ENCODE data around the gene LDB2. TPM values are rescaled to one million over a fixed set of nuclear protein-coding genes. Genes with fewer than 3 reads are reported as not detected.

LDB2 gene
- total and polyA plus RNA-seq, 2 donors (not counting 1 experiment from before 2014, with no cell fraction given), result 41.6 to 78.3 TPM

DNA sequence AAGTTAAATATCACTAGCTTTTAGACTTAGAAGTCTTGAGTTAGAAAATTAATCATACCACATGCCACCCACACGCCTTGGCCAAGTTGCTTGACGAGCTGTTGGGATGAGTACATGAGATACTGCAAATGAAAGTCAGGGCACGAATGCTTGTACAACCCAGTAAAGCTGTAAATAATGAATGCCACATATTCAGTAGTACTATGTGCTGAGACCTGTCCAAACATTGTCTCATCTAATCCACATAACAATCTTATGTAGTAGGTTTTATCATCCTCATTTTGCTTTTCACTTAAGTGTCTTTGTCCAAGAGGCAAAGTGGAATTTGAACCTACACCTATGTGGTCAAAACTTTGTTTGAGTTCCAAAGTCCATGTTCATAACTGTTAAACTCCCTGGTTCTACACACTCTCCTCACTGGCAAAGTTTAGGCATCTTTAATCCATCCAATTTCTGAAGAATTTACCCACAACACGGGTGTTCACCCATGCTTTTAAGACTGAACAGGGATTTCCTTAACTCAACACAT, 74.1 kb downstream of the LDB2 start:
- Histone ChIP-seq H2AFZ (ENCODE audit: low read length) (no peak overlapping the region), H3K4me2 (ENCODE audit: extremely low read depth, insufficient read depth, low read length) (no peak overlapping the region), H3K79me2 (ENCODE audit: control insufficient read depth, insufficient read depth, low read length) (no peaks in the 10 kb centered on the region), H3K4me3 (replicated peaks in 1 of 4; ENCODE audit: control extremely low read depth in 1 of 4, insufficient read depth in 1 of 4, low read depth in 3 of 4, low read length in 4 of 4) (no peak overlapping the region), H3K36me3 (ENCODE audit: control insufficient read depth, insufficient read depth, low read length) (no peaks in the 10 kb centered on the region), H3K27me3 (ENCODE audit: control insufficient read depth, insufficient read depth, low read length) (no peaks in the 10 kb centered on the region), H4K20me1 (ENCODE audit: control insufficient read depth, extremely low read depth, insufficient read depth, low read length) (no peaks in the 10 kb centered on the region), H3K4me1 (ENCODE audit: control insufficient read depth, extremely low read depth, insufficient read depth, low read length) (no peaks in the 10 kb centered on the region), H3K27ac (ENCODE audit: insufficient read depth, low read length) (no peak overlapping the region), H3K9me3 (ENCODE audit: control insufficient read depth, insufficient read depth, low read depth, low read length) (no peaks in the 10 kb centered on the region), H3K9ac (ENCODE audit: insufficient read depth, low read length) (no peak overlapping the region)
- TF ChIP-seq EZH2 (IDR thresholded peaks at IDR 0.05; ENCODE audit: low read length, missing control alignments), result no peak
- TF ChIP-seq, protein P1, sequence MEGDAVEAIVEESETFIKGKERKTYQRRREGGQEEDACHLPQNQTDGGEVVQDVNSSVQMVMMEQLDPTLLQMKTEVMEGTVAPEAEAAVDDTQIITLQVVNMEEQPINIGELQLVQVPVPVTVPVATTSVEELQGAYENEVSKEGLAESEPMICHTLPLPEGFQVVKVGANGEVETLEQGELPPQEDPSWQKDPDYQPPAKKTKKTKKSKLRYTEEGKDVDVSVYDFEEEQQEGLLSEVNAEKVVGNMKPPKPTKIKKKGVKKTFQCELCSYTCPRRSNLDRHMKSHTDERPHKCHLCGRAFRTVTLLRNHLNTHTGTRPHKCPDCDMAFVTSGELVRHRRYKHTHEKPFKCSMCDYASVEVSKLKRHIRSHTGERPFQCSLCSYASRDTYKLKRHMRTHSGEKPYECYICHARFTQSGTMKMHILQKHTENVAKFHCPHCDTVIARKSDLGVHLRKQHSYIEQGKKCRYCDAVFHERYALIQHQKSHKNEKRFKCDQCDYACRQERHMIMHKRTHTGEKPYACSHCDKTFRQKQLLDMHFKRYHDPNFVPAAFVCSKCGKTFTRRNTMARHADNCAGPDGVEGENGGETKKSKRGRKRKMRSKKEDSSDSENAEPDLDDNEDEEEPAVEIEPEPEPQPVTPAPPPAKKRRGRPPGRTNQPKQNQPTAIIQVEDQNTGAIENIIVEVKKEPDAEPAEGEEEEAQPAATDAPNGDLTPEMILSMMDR (conservative IDR thresholded peaks at IDR 0.05 in 1 of 2, IDR thresholded peaks at IDR 0.05 in 1 of 2; ENCODE audit: low read depth in 1 of 2, low read length in 2 of 2), result no peak
- peak in 1 of 2 donors; percentile 12 for DNase-seq (ENCODE audit: low read depth in 2 of 2)

- Histone ChIP-seq H3K9ac (ENCODE audit: insufficient read depth, low read length) (no peak overlapping the region), H2AFZ (ENCODE audit: low read length) (no peak overlapping the region), H3K79me2 (ENCODE audit: control insufficient read depth, insufficient read depth, low read length) (no peaks in the 10 kb centered on the region), H3K4me3 (replicated peaks in 1 of 4; ENCODE audit: control extremely low read depth in 1 of 4, insufficient read depth in 1 of 4, low read depth in 3 of 4, low read length in 4 of 4) (no peak overlapping the region), H3K4me2 (ENCODE audit: extremely low read depth, insufficient read depth, low read length) (no peak overlapping the region), H4K20me1 (ENCODE audit: control insufficient read depth, extremely low read depth, insufficient read depth, low read length) (no peaks in the 10 kb centered on the region), H3K27ac (ENCODE audit: insufficient read depth, low read length) (no peak overlapping the region), H3K36me3 (ENCODE audit: control insufficient read depth, insufficient read depth, low read length) (no peaks in the 10 kb centered on the region), H3K27me3 (ENCODE audit: control insufficient read depth, insufficient read depth, low read length) (no peaks in the 10 kb centered on the region), H3K4me1 (ENCODE audit: control insufficient read depth, extremely low read depth, insufficient read depth, low read length) (no peaks in the 10 kb centered on the region), H3K9me3 (ENCODE audit: control insufficient read depth, insufficient read depth, low read depth, low read length) (no peaks in the 10 kb centered on the region)
- TF ChIP-seq, protein P1 (conservative IDR thresholded peaks at IDR 0.05 in 1 of 2, IDR thresholded peaks at IDR 0.05 in 1 of 2; ENCODE audit: low read depth in 1 of 2, low read length in 2 of 2), result no peak
- TF ChIP-seq EZH2 (IDR thresholded peaks at IDR 0.05; ENCODE audit: low read length, missing control alignments), result no peak
- no peak for DNase-seq (ENCODE audit: low read depth in 2 of 2)
Measured at GRCh38 chr4:16820329-16820728, 78.1 kb downstream of the LDB2 start.

- Histone ChIP-seq H3K9ac (ENCODE audit: insufficient read depth, low read length) (no peak overlapping the region), H3K79me2 (ENCODE audit: control insufficient read depth, insufficient read depth, low read length) (no peaks in the 10 kb centered on the region), H3K36me3 (ENCODE audit: control insufficient read depth, insufficient read depth, low read length) (no peaks in the 10 kb centered on the region), H3K4me2 (ENCODE audit: extremely low read depth, insufficient read depth, low read length) (no peak overlapping the region), H3K9me3 (ENCODE audit: control insufficient read depth, insufficient read depth, low read depth, low read length) (no peaks in the 10 kb centered on the region), H2AFZ (ENCODE audit: low read length) (no peak overlapping the region), H4K20me1 (ENCODE audit: control insufficient read depth, extremely low read depth, insufficient read depth, low read length) (no peaks in the 10 kb centered on the region), H3K4me1 (ENCODE audit: control insufficient read depth, extremely low read depth, insufficient read depth, low read length) (no peaks in the 10 kb centered on the region), H3K27me3 (ENCODE audit: control insufficient read depth, insufficient read depth, low read length) (no peaks in the 10 kb centered on the region), H3K4me3 (replicated peaks in 1 of 4; ENCODE audit: control extremely low read depth in 1 of 4, insufficient read depth in 1 of 4, low read depth in 3 of 4, low read length in 4 of 4) (no peak overlapping the region), H3K27ac (ENCODE audit: insufficient read depth, low read length) (no peak overlapping the region)
- no peak for DNase-seq (ENCODE audit: low read depth in 2 of 2)
- no peak for TF ChIP-seq EZH2 (IDR thresholded peaks at IDR 0.05; ENCODE audit: low read length, missing control alignments)
- TF ChIP-seq, protein P1 (conservative IDR thresholded peaks at IDR 0.05 in 1 of 2, IDR thresholded peaks at IDR 0.05 in 1 of 2; ENCODE audit: low read depth in 1 of 2, low read length in 2 of 2), result no peak
Measured at GRCh38 chr4:16819652-16820051, 78.8 kb downstream of the LDB2 start.
